Measurements from ENCODE around the gene SLC5A5.
A peak's percentile ranks its signal among the peaks of the same experiment; 100 is the strongest.

Gene SLC5A5

GRCh38 chr19:17847538-17848366 lies 24.0 kb upstream of the SLC5A5 start, which contains the start of gene JAK3:
JAK3 (minus strand) TSS chr19:17847982; CDS start chr19:17844417, 3,565 bp downstream.
- DNase-seq: peak; percentile 81

- no peak for DNase-seq
These were observed 23.0 kb upstream of the SLC5A5 start for GRCh38 chr19:17848595-17849292.

- no peak for DNase-seq
These were observed 17.7 kb upstream of the SLC5A5 start for GRCh38 chr19:17854061-17854460.

- DNase-seq: peak; percentile 54
These were observed 16.2 kb upstream of the SLC5A5 start for GRCh38 chr19:17855280-17856152.

GRCh38 chr19:17859533-17860330 lies 12.0 kb upstream of the SLC5A5 start, which contains the start of gene RPL18A:
RPL18A (plus strand) TSS chr19:17859910; CDS start chr19:17859957, 47 bp downstream.
- peak; percentile 100 for DNase-seq

- DNase-seq: no peak
These were observed 11.3 kb upstream of the SLC5A5 start for GRCh38 chr19:17860331-17860992.

GRCh38 chr19:17860993-17861360 lies 10.8 kb upstream of the SLC5A5 start:
- no peak for DNase-seq

GRCh38 chr19:17861542-17862402 lies 10.0 kb upstream of the SLC5A5 start:
- no peak for DNase-seq

- DNase-seq: no peak
These were observed 8.8 kb upstream of the SLC5A5 start for GRCh38 chr19:17862711-17863519.

GRCh38 chr19:17863520-17864182 lies 8.1 kb upstream of the SLC5A5 start:
- no peak for DNase-seq

GRCh38 chr19:17865364-17866311 lies 6.1 kb upstream of the SLC5A5 start:
- DNase-seq: no peak

- no peak for DNase-seq
These were observed 5.3 kb upstream of the SLC5A5 start for GRCh38 chr19:17866312-17866963.

- DNase-seq: no peak
These were observed 4.7 kb upstream of the SLC5A5 start for GRCh38 chr19:17866964-17867486.

- DNase-seq: no peak
These were observed 3.1 kb upstream of the SLC5A5 start for GRCh38 chr19:17868669-17869068.

- no peak for DNase-seq
These were observed 2.6 kb upstream of the SLC5A5 start for GRCh38 chr19:17869114-17869608.

- no peak for DNase-seq
These were observed 490 bp upstream of the SLC5A5 start for GRCh38 chr19:17871032-17871877.

Measured in GDM1 (cell line).